K562 (cell line): ENCODE results near the gene LEO1. TPM values are rescaled to one million over a fixed set of nuclear protein-coding genes. Genes with fewer than 3 reads are reported as not detected.
A peak's percentile ranks its signal among the peaks of the same experiment; 100 is the strongest.

Source experiments
- ARID1B ChIP-seq: fragments of 450-650 bp; IDR thresholded peaks from 2 replicates; pipeline ENCODE4 v1.6.1; 2016; ENCODE audit warnings: antibody characterized with exemption, mild to moderate bottlenecking, inconsistent platforms
- BACH1 ChIP-seq: fragments of 200-800 bp; sonication (Bioruptor generic); IDR thresholded peaks from 2 replicates; pipeline ENCODE4 v1.6.1; 2016; ENCODE audit warnings: missing genetic modification characterization, missing compliant biosample characterization
- BRCA1 ChIP-seq, 2 experiments: fragments of 450-650 bp in 1 of 2; sonication (generic) in 1 of 2; formaldehyde crosslinking in 1 of 2; IDR thresholded peaks; 2 replicates each; pipeline versions ENCODE4 v1.5.0 to v1.6.1; 2017 to 2020; ENCODE audit warnings: mild to moderate bottlenecking in 1 of 2, missing genetic modification reagents in 1 of 2
- KLF10 ChIP-seq: fragments of 250-450 bp; sonication (Bioruptor Pico); IDR thresholded peaks from 2 replicates; pipeline ENCODE4 v1.6.1; 2021; ENCODE audit warnings: matching md5 sums
- MECOM ChIP-seq: fragments of 250-450 bp; sonication (Bioruptor Pico); IDR thresholded peaks from 2 replicates; pipeline ENCODE4 v1.8.0; 2022; ENCODE audit warnings: inconsistent platforms
- MEIS2 ChIP-seq: fragments of 450-650 bp; IDR thresholded peaks from 2 replicates; pipeline ENCODE4 v1.6.1; 2014; ENCODE audit warnings: mild to moderate bottlenecking; ENCODE audit not compliant: partially characterized antibody
- PML ChIP-seq: IDR thresholded peaks from 2 replicates; pipeline ENCODE4 v1.6.1; 2012; ENCODE audit warnings: low read length, inconsistent platforms
- RBM34 ChIP-seq: fragments of 200-400 bp; formaldehyde crosslinking; IDR thresholded peaks from 2 replicates; pipeline ENCODE4 v1.6.1; 2018; ENCODE audit warnings: low read length, borderline replicate concordance; ENCODE audit not compliant: insufficient read depth
- SMAD2 ChIP-seq: fragments of 150-350 bp; IDR thresholded peaks from 2 replicates; pipeline ENCODE4 v1.6.1; 2014; ENCODE audit warnings: low read depth, mild to moderate bottlenecking, low read length
- SRSF7 ChIP-seq: fragments of 200-400 bp; formaldehyde crosslinking; optimal IDR thresholded peaks from 2 replicates; pipeline ENCODE3; 2017; ENCODE audit warnings: mild to moderate bottlenecking, low read depth, low read length
- TARDBP ChIP-seq: fragments of 450-650 bp; IDR thresholded peaks from 2 replicates; pipeline ENCODE4 v1.6.1; 2016
- TCF7 ChIP-seq: sonication (generic); IDR thresholded peaks from 2 replicates; pipeline ENCODE4 v1.6.1; 2016; ENCODE audit warnings: antibody characterized with exemption, borderline replicate concordance
- ZEB2 ChIP-seq: fragments of 450-650 bp; IDR thresholded peaks from 2 replicates; pipeline ENCODE4 v1.6.1; 2016
- ZNF146 ChIP-seq: IDR thresholded peaks from one replicate; pipeline ENCODE4 v1.6.1; 2018; ENCODE audit warnings: missing compliant biosample characterization; ENCODE audit not compliant: unreplicated experiment
- ZNF253 ChIP-seq: fragments of 250-450 bp; sonication (Bioruptor Pico); conservative IDR thresholded peaks from 2 replicates; pipeline ENCODE4 v1.6.1; 2021; ENCODE audit warnings: mild to moderate bottlenecking
- ZNF274 ChIP-seq: IDR thresholded peaks from 2 replicates; pipeline ENCODE4 v1.6.1; 2011; ENCODE audit warnings: low read depth, mild to moderate bottlenecking, low read length, moderate library complexity, borderline replicate concordance
- ZNF3 ChIP-seq: fragments of 250-450 bp; sonication (Bioruptor Pico); IDR thresholded peaks from 2 replicates; pipeline ENCODE4 v1.5.0; 2021; ENCODE audit warnings: mild to moderate bottlenecking, moderate library complexity
- ZNF668 ChIP-seq: fragments of 250-450 bp; sonication (Bioruptor Pico); IDR thresholded peaks from 2 replicates; pipeline ENCODE4 v1.8.0; 2022; ENCODE audit warnings: mild to moderate bottlenecking, inconsistent platforms
- polyA plus RNA-seq, 8 experiments: library from polyadenylated mRNA; depleted of rRNA in 4 of 8; stranded (reverse) in 5 of 8; unstranded in 3 of 8; fragments of >200 nt; fragmentation: Nextera tagmentation in 2 of 8; fragmentation: Illumina TruSeq in 1 of 8; extraction: Ambion mirVana in 2 of 8; extraction: Trizol in 1 of 8; gene quantifications; 2 replicates each; pipeline versions ENCODE4 v1.2.1 to v1.2.3, GENCODE V29; 2011 to 2014; ENCODE audit warnings: inconsistent platforms in 1 of 8, missing spikeins in 1 of 8
- total RNA-seq, 7 experiments: library from RNA; depleted of rRNA in 6 of 7; stranded (reverse); fragments of >200 nt in 6 of 7; fragmentation: Illumina TruSeq in 2 of 7; extraction: Trizol in 2 of 7; gene quantifications; 2 replicates each; pipeline versions ENCODE4 v1.2.1 to v1.2.3, GENCODE V29; 2011 to 2021; ENCODE audit warnings: low replicate concordance in 1 of 7
- TF ChIP-seq, protein P1 (sequence below): sonication (generic); formaldehyde crosslinking; IDR thresholded peaks from 2 replicates; pipeline ENCODE4 v1.5.0; 2020; ENCODE audit warnings: missing genetic modification reagents
- TF ChIP-seq, protein P2 (sequence below): sonication (generic); formaldehyde crosslinking; IDR thresholded peaks from 2 replicates; pipeline ENCODE4 v1.8.1; 2023; ENCODE audit warnings: mild to moderate bottlenecking, missing genetic modification reagents
- TF ChIP-seq, protein P3 (sequence below): sonication (generic); formaldehyde crosslinking; IDR thresholded peaks from 2 replicates; pipeline ENCODE4 v1.9.0; 2022; ENCODE audit warnings: mild to moderate bottlenecking, missing genetic modification reagents
- TF ChIP-seq, protein P4 (sequence below): fragments of 450-650 bp; IDR thresholded peaks from 2 replicates; pipeline ENCODE4 v1.6.1; 2018; ENCODE audit warnings: mild to moderate bottlenecking, low read depth; ENCODE audit not compliant: partially characterized antibody

LEO1 gene
- total and polyA plus RNA-seq, 9 of the 15 experiments (the other 6 are each of a cell fraction or from before 2014, with no cell fraction given) = 8.4 to 48.3 (median 37.9) TPM

DNA sequence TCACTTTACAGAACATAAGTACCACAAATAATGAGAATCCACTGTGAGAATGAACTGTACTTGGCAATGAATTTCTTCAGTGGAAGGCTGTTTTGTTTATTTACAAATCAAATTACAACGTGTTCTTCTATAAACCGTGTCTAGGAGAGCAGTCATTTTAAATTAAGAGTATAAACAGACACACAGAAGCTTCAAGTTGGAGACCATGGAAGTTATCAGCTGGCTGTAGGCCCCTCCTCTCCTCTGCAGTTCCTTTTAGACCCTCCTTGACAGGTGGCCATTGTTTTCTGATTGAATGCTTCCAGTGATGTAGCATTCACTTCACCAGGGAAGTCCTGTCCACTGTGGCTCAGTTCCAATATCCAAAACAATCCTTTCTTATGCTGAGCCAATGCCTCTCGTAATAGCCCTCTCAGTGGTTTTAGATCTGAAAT lies 40.1 kb upstream of the LEO1 start (continued):
- TF ChIP-seq, protein P1, sequence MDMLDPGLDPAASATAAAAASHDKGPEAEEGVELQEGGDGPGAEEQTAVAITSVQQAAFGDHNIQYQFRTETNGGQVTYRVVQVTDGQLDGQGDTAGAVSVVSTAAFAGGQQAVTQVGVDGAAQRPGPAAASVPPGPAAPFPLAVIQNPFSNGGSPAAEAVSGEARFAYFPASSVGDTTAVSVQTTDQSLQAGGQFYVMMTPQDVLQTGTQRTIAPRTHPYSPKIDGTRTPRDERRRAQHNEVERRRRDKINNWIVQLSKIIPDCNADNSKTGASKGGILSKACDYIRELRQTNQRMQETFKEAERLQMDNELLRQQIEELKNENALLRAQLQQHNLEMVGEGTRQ (CRISPR knock-in tag) = no peak
- TF ChIP-seq, protein P2, sequence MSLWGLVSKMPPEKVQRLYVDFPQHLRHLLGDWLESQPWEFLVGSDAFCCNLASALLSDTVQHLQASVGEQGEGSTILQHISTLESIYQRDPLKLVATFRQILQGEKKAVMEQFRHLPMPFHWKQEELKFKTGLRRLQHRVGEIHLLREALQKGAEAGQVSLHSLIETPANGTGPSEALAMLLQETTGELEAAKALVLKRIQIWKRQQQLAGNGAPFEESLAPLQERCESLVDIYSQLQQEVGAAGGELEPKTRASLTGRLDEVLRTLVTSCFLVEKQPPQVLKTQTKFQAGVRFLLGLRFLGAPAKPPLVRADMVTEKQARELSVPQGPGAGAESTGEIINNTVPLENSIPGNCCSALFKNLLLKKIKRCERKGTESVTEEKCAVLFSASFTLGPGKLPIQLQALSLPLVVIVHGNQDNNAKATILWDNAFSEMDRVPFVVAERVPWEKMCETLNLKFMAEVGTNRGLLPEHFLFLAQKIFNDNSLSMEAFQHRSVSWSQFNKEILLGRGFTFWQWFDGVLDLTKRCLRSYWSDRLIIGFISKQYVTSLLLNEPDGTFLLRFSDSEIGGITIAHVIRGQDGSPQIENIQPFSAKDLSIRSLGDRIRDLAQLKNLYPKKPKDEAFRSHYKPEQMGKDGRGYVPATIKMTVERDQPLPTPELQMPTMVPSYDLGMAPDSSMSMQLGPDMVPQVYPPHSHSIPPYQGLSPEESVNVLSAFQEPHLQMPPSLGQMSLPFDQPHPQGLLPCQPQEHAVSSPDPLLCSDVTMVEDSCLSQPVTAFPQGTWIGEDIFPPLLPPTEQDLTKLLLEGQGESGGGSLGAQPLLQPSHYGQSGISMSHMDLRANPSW = no peak
- TF ChIP-seq, protein P3, sequence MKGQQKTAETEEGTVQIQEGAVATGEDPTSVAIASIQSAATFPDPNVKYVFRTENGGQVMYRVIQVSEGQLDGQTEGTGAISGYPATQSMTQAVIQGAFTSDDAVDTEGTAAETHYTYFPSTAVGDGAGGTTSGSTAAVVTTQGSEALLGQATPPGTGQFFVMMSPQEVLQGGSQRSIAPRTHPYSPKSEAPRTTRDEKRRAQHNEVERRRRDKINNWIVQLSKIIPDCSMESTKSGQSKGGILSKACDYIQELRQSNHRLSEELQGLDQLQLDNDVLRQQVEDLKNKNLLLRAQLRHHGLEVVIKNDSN = no peak
- TF ChIP-seq KLF10 (CRISPR knock-in tag) (no peak), ZNF146 (CRISPR knock-in tag) (no peak), SMAD2 (no peak), SRSF7 (no peak), BACH1 (tag) (no peak), RBM34 (no peak), ZEB2 (no peak), PML (no peak), TCF7 (no peak), TARDBP (no peak), ZNF668 (CRISPR knock-in tag) (no peak), ZNF253 (CRISPR knock-in tag) (no peak), ZNF274 (no peak), MEIS2 (peak; percentile 74), ZNF3 (CRISPR knock-in tag) (no peak), ARID1B (no peak), MECOM (CRISPR knock-in tag) (no peak), BRCA1 (IDR thresholded peaks at IDR 0.05) (no peak), BRCA1 (CRISPR knock-in tag; IDR thresholded peaks at IDR 0.05) (no peak)
- TF ChIP-seq, protein P4, sequence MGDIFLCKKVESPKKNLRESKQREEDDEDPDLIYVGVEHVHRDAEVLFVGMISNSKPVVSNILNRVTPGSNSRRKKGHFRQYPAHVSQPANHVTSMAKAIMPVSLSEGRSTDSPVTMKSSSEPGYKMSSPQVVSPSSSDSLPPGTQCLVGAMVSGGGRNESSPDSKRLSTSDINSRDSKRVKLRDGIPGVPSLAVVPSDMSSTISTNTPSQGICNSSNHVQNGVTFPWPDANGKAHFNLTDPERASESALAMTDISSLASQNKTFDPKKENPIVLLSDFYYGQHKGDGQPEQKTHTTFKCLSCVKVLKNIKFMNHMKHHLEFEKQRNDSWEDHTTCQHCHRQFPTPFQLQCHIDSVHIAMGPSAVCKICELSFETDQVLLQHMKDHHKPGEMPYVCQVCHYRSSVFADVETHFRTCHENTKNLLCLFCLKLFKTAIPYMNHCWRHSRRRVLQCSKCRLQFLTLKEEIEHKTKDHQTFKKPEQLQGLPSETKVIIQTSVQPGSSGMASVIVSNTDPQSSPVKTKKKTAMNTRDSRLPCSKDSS = no peak
